ENCODE measurements around the gene RGS19. TPM values are rescaled to one million over a fixed set of nuclear protein-coding genes. Genes with fewer than 3 reads are reported as not detected.

Gene RGS19
- total RNA-seq, 3 donors from 2014 or later, result 4.7 to 6.9 (median 6.5) TPM

GRCh38 chr20:64077094-64077493, 2.2 kb downstream of the RGS19 start:
- no peaks in the 10 kb centered on the region for H3K9me3 ChIP-seq
- H3K4me1 ChIP-seq (ENCODE audit: low read depth), result peaks cover 12% of the 10 kb centered on the region
- intact Hi-C loops (cut with DNase I, micrococcal nuclease), result no loop called here
- TF ChIP-seq, protein P1, sequence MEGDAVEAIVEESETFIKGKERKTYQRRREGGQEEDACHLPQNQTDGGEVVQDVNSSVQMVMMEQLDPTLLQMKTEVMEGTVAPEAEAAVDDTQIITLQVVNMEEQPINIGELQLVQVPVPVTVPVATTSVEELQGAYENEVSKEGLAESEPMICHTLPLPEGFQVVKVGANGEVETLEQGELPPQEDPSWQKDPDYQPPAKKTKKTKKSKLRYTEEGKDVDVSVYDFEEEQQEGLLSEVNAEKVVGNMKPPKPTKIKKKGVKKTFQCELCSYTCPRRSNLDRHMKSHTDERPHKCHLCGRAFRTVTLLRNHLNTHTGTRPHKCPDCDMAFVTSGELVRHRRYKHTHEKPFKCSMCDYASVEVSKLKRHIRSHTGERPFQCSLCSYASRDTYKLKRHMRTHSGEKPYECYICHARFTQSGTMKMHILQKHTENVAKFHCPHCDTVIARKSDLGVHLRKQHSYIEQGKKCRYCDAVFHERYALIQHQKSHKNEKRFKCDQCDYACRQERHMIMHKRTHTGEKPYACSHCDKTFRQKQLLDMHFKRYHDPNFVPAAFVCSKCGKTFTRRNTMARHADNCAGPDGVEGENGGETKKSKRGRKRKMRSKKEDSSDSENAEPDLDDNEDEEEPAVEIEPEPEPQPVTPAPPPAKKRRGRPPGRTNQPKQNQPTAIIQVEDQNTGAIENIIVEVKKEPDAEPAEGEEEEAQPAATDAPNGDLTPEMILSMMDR (IDR thresholded peaks at IDR 0.05), result no peak
- no peaks in the 10 kb centered on the region for H3K36me3 ChIP-seq (ENCODE audit: low read depth)
- ATAC-seq (peak; percentile 33), DNase-seq (peak in 1 of 3 donors; percentile 82)
- H3K4me3 ChIP-seq, result no peak overlapping the region

- DNase-seq, result no peak
- intact Hi-C loops (cut with DNase I, micrococcal nuclease), result no loop called here
- Histone ChIP-seq H3K36me3 (ENCODE audit: low read depth) (no peaks in the 10 kb centered on the region), H3K4me1 (ENCODE audit: low read depth) (peaks cover 12% of the 10 kb centered on the region), H3K4me3 (no peak overlapping the region), H3K9me3 (no peaks in the 10 kb centered on the region)
- no peak for ATAC-seq
- TF ChIP-seq, protein P1 (IDR thresholded peaks at IDR 0.05), result no peak
Measured at GRCh38 chr20:64076061-64076997, 3.0 kb downstream of the RGS19 start.

- TF ChIP-seq, protein P1 (IDR thresholded peaks at IDR 0.05), result no peak
- H3K4me1 ChIP-seq (ENCODE audit: low read depth), result peaks cover 12% of the 10 kb centered on the region
- no peak for ATAC-seq
- intact Hi-C loops (cut with DNase I, micrococcal nuclease), result no loop called here
- H3K9me3 ChIP-seq, result no peaks in the 10 kb centered on the region
- no peak for DNase-seq
- H3K36me3 ChIP-seq (ENCODE audit: low read depth), result no peaks in the 10 kb centered on the region
- no peak overlapping the region for H3K4me3 ChIP-seq
Measured at GRCh38 chr20:64075556-64075955, 3.8 kb downstream of the RGS19 start.

DNA sequence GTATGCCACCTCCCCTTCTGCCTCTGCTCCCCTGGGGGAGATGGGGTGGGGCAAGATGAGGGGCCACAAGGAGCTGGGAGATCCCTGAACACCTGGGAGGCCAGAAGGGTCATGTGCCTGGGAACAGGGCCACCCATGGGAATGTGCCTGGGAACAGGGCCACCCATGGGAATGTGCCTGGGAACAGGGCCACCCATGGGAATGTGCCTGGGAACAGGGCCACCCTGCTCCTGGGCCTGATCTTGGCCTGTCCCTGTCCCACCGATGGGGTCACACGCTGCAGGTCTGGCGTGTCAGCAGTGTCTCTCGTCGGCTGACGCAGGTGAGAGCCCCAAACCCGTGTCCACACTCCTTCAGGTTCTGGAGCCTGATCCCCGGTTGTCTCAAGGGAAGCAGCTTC, 4.4 kb downstream of the RGS19 start:
- H3K4me3 ChIP-seq, result no peak overlapping the region
- DNase-seq (no peak), ATAC-seq (no peak)
- no peaks in the 10 kb centered on the region for H3K36me3 ChIP-seq (ENCODE audit: low read depth)
- H3K9me3 ChIP-seq, result no peaks in the 10 kb centered on the region
- intact Hi-C loops (cut with DNase I, micrococcal nuclease), result no loop called here
- TF ChIP-seq, protein P1 (IDR thresholded peaks at IDR 0.05), result no peak
- H3K4me1 ChIP-seq (ENCODE audit: low read depth), result peaks cover 9% of the 10 kb centered on the region

DNA sequence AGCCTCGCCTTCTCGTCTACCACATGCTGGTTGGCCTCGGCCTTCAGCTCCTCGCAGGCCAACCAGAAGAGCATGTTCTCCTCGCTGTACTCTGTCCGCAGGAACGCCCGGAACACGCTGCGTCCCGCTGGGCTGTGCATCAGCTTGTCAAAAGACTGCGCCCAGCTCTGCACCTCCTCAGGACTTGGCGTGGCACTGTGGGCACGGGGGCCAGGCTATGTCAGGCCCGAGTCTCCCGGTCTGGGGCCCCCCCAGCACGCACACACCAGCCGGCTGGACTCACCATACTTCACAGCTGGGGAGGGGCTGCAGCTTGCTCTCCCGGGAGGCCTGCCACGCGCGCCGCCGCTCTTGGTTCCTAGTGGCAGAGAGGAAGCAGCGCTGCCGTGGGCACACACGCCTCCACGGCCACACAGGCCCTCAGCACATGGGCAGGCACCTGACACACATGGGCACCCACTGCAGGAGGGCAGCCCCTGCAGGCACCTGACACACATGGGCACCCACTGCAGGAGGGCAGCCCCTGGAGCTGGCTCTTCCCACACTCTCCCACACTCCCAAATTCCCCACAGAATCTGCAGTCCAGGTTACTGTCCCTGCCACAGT, 5.0 kb downstream of the RGS19 start:
- no peak for DNase-seq
- intact Hi-C loops (cut with DNase I, micrococcal nuclease), result no loop called here
- Histone ChIP-seq H3K9me3 (no peaks in the 10 kb centered on the region), H3K4me1 (ENCODE audit: low read depth) (peaks cover 7% of the 10 kb centered on the region), H3K4me3 (no peak overlapping the region), H3K36me3 (ENCODE audit: low read depth) (no peaks in the 10 kb centered on the region)
- TF ChIP-seq, protein P1 (IDR thresholded peaks at IDR 0.05), result no peak
- ATAC-seq, result no peak
